ENCODE data around the gene B4GALT6. TPM values are rescaled to one million over a fixed set of nuclear protein-coding genes. Genes with fewer than 3 reads are reported as not detected.

Gene B4GALT6
- total and polyA plus RNA-seq, 2 of the 13 experiments (the other 11 are each of a cell fraction or from before 2014, with no cell fraction given), result 1.9 to 3.3 TPM

DNA sequence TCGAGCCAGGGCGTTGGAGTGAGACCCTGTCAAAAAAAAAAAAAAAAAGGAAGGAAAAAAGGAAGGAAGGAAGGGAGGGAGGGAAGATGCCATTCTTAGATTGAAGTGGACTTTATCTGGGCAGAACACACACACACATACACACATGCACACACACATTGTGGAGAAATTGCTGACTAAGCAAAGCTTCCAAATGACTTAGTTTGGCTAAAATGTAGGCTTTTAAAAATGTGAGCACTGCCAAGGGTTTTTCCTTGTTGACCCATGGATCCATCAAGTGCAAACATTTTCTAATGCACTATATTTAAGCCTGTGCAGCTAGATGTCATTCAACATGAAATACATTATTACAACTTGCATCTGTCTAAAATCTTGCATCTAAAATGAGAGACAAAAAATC is 93.3 kb downstream of the B4GALT6 start (continued):
- TF ChIP-seq NFYC (CRISPR knock-in tag; IDR thresholded peaks at IDR 0.05), result no peak
- no peak for TF ChIP-seq KAT2B (IDR thresholded peaks at IDR 0.05; ENCODE audit: borderline replicate concordance, low read depth, low read length)
- TF ChIP-seq MAFF (IDR thresholded peaks at IDR 0.05; ENCODE audit: low read depth, low read length), result peak; percentile 100
- TF ChIP-seq, protein P1, sequence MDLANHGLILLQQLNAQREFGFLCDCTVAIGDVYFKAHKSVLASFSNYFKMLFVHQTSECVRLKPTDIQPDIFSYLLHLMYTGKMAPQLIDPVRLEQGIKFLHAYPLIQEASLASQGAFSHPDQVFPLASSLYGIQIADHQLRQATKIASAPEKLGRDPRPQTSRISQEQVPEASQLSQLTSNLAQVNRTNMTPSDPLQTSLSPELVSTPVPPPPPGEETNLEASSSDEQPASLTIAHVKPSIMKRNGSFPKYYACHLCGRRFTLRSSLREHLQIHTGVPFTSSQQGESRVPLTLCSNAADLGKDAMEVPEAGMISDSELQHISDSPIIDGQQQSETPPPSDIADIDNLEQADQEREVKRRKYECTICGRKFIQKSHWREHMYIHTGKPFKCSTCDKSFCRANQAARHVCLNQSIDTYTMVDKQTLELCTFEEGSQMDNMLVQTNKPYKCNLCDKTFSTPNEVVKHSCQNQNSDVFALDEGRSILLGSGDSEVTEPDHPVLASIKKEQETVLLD (CRISPR knock-in tag; IDR thresholded peaks at IDR 0.05; ENCODE audit: low read depth), result no peak
- no peak for TF ChIP-seq GABPA (IDR thresholded peaks at IDR 0.05; ENCODE audit: low read depth, low read length)
- TF ChIP-seq GABPA (CRISPR knock-in tag; IDR thresholded peaks at IDR 0.05; ENCODE audit: low read depth), result no peak
- TF ChIP-seq ZFY (CRISPR knock-in tag; IDR thresholded peaks at IDR 0.05), result 0 out of 2 replicates have a peak, but pooled peaks have one; percentile 3
- TF ChIP-seq, protein P2, sequence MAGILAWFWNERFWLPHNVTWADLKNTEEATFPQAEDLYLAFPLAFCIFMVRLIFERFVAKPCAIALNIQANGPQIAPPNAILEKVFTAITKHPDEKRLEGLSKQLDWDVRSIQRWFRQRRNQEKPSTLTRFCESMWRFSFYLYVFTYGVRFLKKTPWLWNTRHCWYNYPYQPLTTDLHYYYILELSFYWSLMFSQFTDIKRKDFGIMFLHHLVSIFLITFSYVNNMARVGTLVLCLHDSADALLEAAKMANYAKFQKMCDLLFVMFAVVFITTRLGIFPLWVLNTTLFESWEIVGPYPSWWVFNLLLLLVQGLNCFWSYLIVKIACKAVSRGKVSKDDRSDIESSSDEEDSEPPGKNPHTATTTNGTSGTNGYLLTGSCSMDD (CRISPR knock-in tag; IDR thresholded peaks at IDR 0.05), result no peak
- no peak for TF ChIP-seq ZNF383 (CRISPR knock-in tag; IDR thresholded peaks at IDR 0.05; ENCODE audit: borderline replicate concordance)
- no peak for TF ChIP-seq DNMT3B (CRISPR knock-in tag; conservative IDR thresholded peaks at IDR 0.05)
- TF ChIP-seq ZNF614 (CRISPR knock-in tag; IDR thresholded peaks at IDR 0.05; ENCODE audit: borderline replicate concordance), result no peak
- TF ChIP-seq MAFG (CRISPR knock-in tag; IDR thresholded peaks at IDR 0.05), result peak; percentile 83
- TF ChIP-seq, protein P3, sequence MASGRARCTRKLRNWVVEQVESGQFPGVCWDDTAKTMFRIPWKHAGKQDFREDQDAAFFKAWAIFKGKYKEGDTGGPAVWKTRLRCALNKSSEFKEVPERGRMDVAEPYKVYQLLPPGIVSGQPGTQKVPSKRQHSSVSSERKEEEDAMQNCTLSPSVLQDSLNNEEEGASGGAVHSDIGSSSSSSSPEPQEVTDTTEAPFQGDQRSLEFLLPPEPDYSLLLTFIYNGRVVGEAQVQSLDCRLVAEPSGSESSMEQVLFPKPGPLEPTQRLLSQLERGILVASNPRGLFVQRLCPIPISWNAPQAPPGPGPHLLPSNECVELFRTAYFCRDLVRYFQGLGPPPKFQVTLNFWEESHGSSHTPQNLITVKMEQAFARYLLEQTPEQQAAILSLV (CRISPR knock-in tag; IDR thresholded peaks at IDR 0.05; ENCODE audit: borderline replicate concordance), result no peak
- TF ChIP-seq PLRG1 (conservative IDR thresholded peaks at IDR 0.05), result no peak
- TF ChIP-seq MAFK (conservative IDR thresholded peaks at IDR 0.05 in 1 of 2, IDR thresholded peaks at IDR 0.05 in 1 of 2; ENCODE audit: low read length in 2 of 2), result peak; percentile 100

Measured in HepG2 (cell line).